ENCODE data around the gene RUNDC1.

RUNDC1 gene

GRCh38 chr17:42946812-42947211 lies 33.6 kb upstream of the RUNDC1 start:
- H3K27me3 ChIP-seq (ENCODE audit: insufficient read depth, low read length, poor library complexity): no peaks in the 10 kb centered on the region
- peaks cover 25% of the 10 kb centered on the region; the same call in 1 of the 2 replicates for H3K36me3 ChIP-seq (ENCODE audit: insufficient read depth, low read length)
- H3K27ac ChIP-seq (ENCODE audit: low read length): no peak overlapping the region
- DNase-seq (no peak), ATAC-seq (ENCODE audit: insufficient read depth, low read depth) (no peak)
- no peaks in the 10 kb centered on the region for H3K4me1 ChIP-seq (ENCODE audit: insufficient read depth, low read length)
- H3K9me3 ChIP-seq (ENCODE audit: insufficient read depth, low read length, severe bottlenecking): no peaks in the 10 kb centered on the region
- TF ChIP-seq CTCF (IDR thresholded peaks at IDR 0.05; ENCODE audit: borderline replicate concordance, extremely low read depth, low read length, poor library complexity, severe bottlenecking) (no peak), EZH2 (IDR thresholded peaks at IDR 0.05; ENCODE audit: borderline replicate concordance, low read depth, low read length, severe bottlenecking) (no peak)
- H3K79me2 ChIP-seq (ENCODE audit: insufficient read depth, low read length): no peaks in the 10 kb centered on the region
- no peak overlapping the region for H3K9ac ChIP-seq (ENCODE audit: low read depth, low read length)
- H4K20me1 ChIP-seq (ENCODE audit: insufficient read depth, low read length): no peaks in the 10 kb centered on the region
- no peak overlapping the region for H3K4me2 ChIP-seq (ENCODE audit: insufficient read depth, low read length)
- no peak overlapping the region for H3K4me3 ChIP-seq (ENCODE audit: low read depth in 1 of 2, low read length in 2 of 2)
- H2AFZ ChIP-seq (ENCODE audit: low read depth, low read length): no peak overlapping the region

DNA sequence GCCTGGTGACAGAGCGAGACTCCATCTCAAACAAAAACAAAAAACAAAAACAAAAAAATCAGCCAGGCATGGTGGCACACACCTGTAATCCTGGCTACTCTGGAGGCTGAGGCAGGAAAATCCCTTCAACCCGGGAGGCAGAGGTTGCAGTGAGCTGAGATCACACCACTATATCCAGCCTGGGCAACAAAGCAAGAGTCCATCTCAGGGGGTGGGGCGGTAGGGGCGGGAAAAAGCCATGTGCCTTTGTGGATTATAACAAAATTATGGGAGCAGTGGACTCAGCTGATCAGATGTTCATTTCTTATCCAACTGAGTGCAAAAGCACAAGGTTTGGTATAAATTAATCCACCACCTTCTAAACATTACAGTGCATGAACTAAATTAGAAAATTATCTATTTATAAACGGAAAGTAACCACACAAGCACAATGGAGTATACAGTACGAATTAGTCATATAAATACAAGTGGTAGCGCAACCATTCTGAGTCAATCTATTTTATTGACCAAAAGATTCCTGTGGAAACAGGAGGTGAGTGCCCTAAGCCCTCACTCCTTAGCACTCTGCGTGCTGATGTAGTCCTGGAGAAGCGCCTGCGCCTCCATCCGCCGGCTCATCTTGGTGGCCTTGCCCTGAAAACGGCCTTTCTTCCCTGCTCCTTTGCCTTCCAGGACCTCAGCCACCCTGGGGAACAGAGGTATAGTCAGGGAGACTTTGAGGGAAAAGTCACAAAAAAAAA lies 30.2 kb upstream of the RUNDC1 start:
- Histone ChIP-seq H3K79me2 (ENCODE audit: insufficient read depth, low read length) (no peaks in the 10 kb centered on the region), H3K4me3 (ENCODE audit: low read depth in 1 of 2, low read length in 2 of 2) (no peak overlapping the region), H2AFZ (ENCODE audit: low read depth, low read length) (no peak overlapping the region), H3K36me3 (ENCODE audit: insufficient read depth, low read length) (peaks cover 54% of the 10 kb centered on the region), H3K27me3 (ENCODE audit: insufficient read depth, low read length, poor library complexity) (no peaks in the 10 kb centered on the region), H3K9me3 (ENCODE audit: insufficient read depth, low read length, severe bottlenecking) (no peaks in the 10 kb centered on the region), H3K4me2 (ENCODE audit: insufficient read depth, low read length) (no peak overlapping the region), H3K4me1 (ENCODE audit: insufficient read depth, low read length) (no peaks in the 10 kb centered on the region), H4K20me1 (ENCODE audit: insufficient read depth, low read length) (no peaks in the 10 kb centered on the region), H3K27ac (ENCODE audit: low read length) (no peak overlapping the region), H3K9ac (ENCODE audit: low read depth, low read length) (no peak overlapping the region)
- ATAC-seq (ENCODE audit: insufficient read depth, low read depth) (no peak), DNase-seq (no peak)
- TF ChIP-seq EZH2 (IDR thresholded peaks at IDR 0.05; ENCODE audit: borderline replicate concordance, low read depth, low read length, severe bottlenecking): no peak
- TF ChIP-seq CTCF (IDR thresholded peaks at IDR 0.05; ENCODE audit: borderline replicate concordance, extremely low read depth, low read length, poor library complexity, severe bottlenecking): no peak

GRCh38 chr17:42953669-42954068 lies 26.7 kb upstream of the RUNDC1 start:
- TF ChIP-seq CTCF (IDR thresholded peaks at IDR 0.05; ENCODE audit: borderline replicate concordance, extremely low read depth, low read length, poor library complexity, severe bottlenecking): no peak
- no peak for TF ChIP-seq EZH2 (IDR thresholded peaks at IDR 0.05; ENCODE audit: borderline replicate concordance, low read depth, low read length, severe bottlenecking)

More at GRCh38 chr17:42953669-42954068, 26.7 kb upstream of the RUNDC1 start:
- Histone ChIP-seq H3K4me1 (ENCODE audit: insufficient read depth, low read length) (no peaks in the 10 kb centered on the region), H4K20me1 (ENCODE audit: insufficient read depth, low read length) (no peaks in the 10 kb centered on the region), H3K27ac (ENCODE audit: low read length) (no peak overlapping the region), H3K36me3 (ENCODE audit: insufficient read depth, low read length) (peaks cover 79% of the 10 kb centered on the region), H3K4me3 (ENCODE audit: low read depth in 1 of 2, low read length in 2 of 2) (no peak overlapping the region), H2AFZ (ENCODE audit: low read depth, low read length) (no peak overlapping the region), H3K9me3 (ENCODE audit: insufficient read depth, low read length, severe bottlenecking) (no peaks in the 10 kb centered on the region), H3K4me2 (ENCODE audit: insufficient read depth, low read length) (no peak overlapping the region), H3K27me3 (ENCODE audit: insufficient read depth, low read length, poor library complexity) (no peaks in the 10 kb centered on the region), H3K9ac (ENCODE audit: low read depth, low read length) (no peak overlapping the region), H3K79me2 (ENCODE audit: insufficient read depth, low read length) (no peaks in the 10 kb centered on the region)
- ATAC-seq (ENCODE audit: insufficient read depth, low read depth) (no peak), DNase-seq (no peak)
